ENCODE measurements around the gene UBD. TPM values are rescaled to one million over a fixed set of nuclear protein-coding genes. Genes with fewer than 3 reads are reported as not detected.

Gene UBD
- total RNA-seq, 1 experiment from 2014 or later, result 4.9 TPM

DNA sequence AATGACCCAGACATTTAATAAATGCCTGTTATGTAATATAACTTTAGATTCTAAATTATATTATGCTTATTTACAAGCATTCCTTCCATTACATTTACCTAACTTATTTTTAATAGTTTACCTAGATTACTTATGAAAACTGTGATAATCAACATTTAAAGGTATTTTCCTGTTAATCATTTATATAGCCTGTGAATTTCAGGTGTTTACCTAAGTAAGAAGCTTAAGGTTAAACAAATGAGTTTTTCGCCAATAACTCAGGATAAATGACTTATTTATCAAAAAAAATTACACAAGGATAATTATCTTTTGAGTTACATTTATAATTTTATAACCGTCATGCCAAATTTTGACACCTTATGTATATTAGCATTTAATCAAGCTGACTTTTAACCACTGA is 35.5 kb downstream of the UBD start:
- Histone ChIP-seq H3K27me3 (replicated peaks; ENCODE audit: control insufficient read depth, insufficient read depth, low read length) (no peaks in the 10 kb centered on the region), H3K36me3 (ENCODE audit: control insufficient read depth, insufficient read depth, low read length) (no peaks in the 10 kb centered on the region), H3K9me3 (peaks cover 4% of the 10 kb centered on the region; the same call in 1 of the 2 replicates), H3K4me3 (ENCODE audit: low read depth, low read length) (no peak overlapping the region), H3K4me1 (no peaks in the 10 kb centered on the region)
- intact Hi-C loops (cut with micrococcal nuclease; ENCODE audit: unreplicated experiment), result no loop called here
- no peak for TF ChIP-seq CTCF (IDR thresholded peaks at IDR 0.05; ENCODE audit: insufficient read depth in 1 of 2, low read depth in 1 of 2, low read length in 1 of 2, severe bottlenecking in 1 of 2, unreplicated experiment in 1 of 2)
- Mint-ChIP-seq H3K9me3 (ENCODE audit: unreplicated experiment) (peaks cover 10% of the 10 kb centered on the region), H3K27me3 (ENCODE audit: insufficient read depth, unreplicated experiment) (peaks cover 5% of the 10 kb centered on the region), H3K4me3 (ENCODE audit: unreplicated experiment) (no peak overlapping the region), H3K36me3 (ENCODE audit: insufficient read depth, unreplicated experiment) (no peaks in the 10 kb centered on the region), H3K4me1 (ENCODE audit: low read depth, unreplicated experiment) (no peaks in the 10 kb centered on the region), H3K27ac (ENCODE audit: unreplicated experiment) (no peak overlapping the region)
- POLR2A ChIA-PET, result no interaction called here
- DNase-seq, result no peak
- no TSS peak for BruUV-seq (replicated peaks)
- CTCF ChIA-PET, result no interaction called here

DNA sequence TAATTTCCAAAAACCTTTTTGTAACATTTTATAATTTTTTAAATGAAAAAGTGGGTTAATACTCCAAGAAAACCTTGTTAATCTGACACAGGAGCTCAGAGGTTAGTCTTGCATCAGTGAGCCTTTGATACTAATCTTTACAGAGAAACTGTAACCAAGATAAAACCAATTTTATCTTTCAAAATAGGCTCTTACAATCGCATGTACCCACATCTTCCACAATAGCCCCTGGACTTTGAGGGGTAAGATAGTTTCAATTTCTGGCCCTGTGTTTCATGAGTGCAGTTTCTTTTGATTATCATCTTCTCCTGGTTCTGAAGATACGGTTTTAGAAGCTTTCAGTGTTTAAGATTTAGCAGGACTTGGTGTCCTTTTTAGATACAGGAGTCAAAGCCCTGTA is 37.3 kb downstream of the UBD start:
- intact Hi-C loops (cut with micrococcal nuclease; ENCODE audit: unreplicated experiment), result no loop called here
- no peaks in the 10 kb centered on the region for H3K4me1 Mint-ChIP-seq (ENCODE audit: low read depth, unreplicated experiment)
- H3K4me1 ChIP-seq, result no peaks in the 10 kb centered on the region
- H3K36me3 Mint-ChIP-seq (ENCODE audit: insufficient read depth, unreplicated experiment), result no peaks in the 10 kb centered on the region
- TF ChIP-seq CTCF (IDR thresholded peaks at IDR 0.05; ENCODE audit: insufficient read depth in 1 of 2, low read depth in 1 of 2, low read length in 1 of 2, severe bottlenecking in 1 of 2, unreplicated experiment in 1 of 2), result no peak
- H3K4me3 Mint-ChIP-seq (ENCODE audit: unreplicated experiment), result no peak overlapping the region
- no peaks in the 10 kb centered on the region for H3K36me3 ChIP-seq (ENCODE audit: control insufficient read depth, insufficient read depth, low read length)
- H3K9me3 ChIP-seq, result peaks cover 4% of the 10 kb centered on the region; the same call in 1 of the 2 replicates
- no peak overlapping the region for H3K27ac Mint-ChIP-seq (ENCODE audit: unreplicated experiment)
- H3K9me3 Mint-ChIP-seq (ENCODE audit: unreplicated experiment), result peaks cover 10% of the 10 kb centered on the region
- H3K27me3 ChIP-seq (replicated peaks; ENCODE audit: control insufficient read depth, insufficient read depth, low read length), result no peaks in the 10 kb centered on the region
- no peak for DNase-seq
- ChIA-PET POLR2A (no interaction called here), CTCF (no interaction called here)
- H3K27me3 Mint-ChIP-seq (ENCODE audit: insufficient read depth, unreplicated experiment), result peaks cover 2% of the 10 kb centered on the region
- no TSS peak for BruUV-seq (replicated peaks)
- no peak overlapping the region for H3K4me3 ChIP-seq (ENCODE audit: low read depth, low read length)

- no peaks in the 10 kb centered on the region for H3K36me3 Mint-ChIP-seq (ENCODE audit: insufficient read depth, unreplicated experiment)
These were observed 38.4 kb downstream of the UBD start for GRCh38 chr6:29521006-29521680.

More at GRCh38 chr6:29521006-29521680, 38.4 kb downstream of the UBD start:
- no peak for DNase-seq
- Mint-ChIP-seq H3K4me1 (ENCODE audit: low read depth, unreplicated experiment) (no peaks in the 10 kb centered on the region), H3K27ac (ENCODE audit: unreplicated experiment) (no peak overlapping the region), H3K9me3 (ENCODE audit: unreplicated experiment) (peaks cover 10% of the 10 kb centered on the region), H3K4me3 (ENCODE audit: unreplicated experiment) (no peak overlapping the region), H3K27me3 (ENCODE audit: insufficient read depth, unreplicated experiment) (peaks cover 2% of the 10 kb centered on the region)
- Histone ChIP-seq H3K27me3 (replicated peaks; ENCODE audit: control insufficient read depth, insufficient read depth, low read length) (no peaks in the 10 kb centered on the region), H3K4me3 (ENCODE audit: low read depth, low read length) (no peak overlapping the region), H3K9me3 (peaks cover 4% of the 10 kb centered on the region; the same call in 1 of the 2 replicates), H3K4me1 (no peaks in the 10 kb centered on the region), H3K36me3 (ENCODE audit: control insufficient read depth, insufficient read depth, low read length) (no peaks in the 10 kb centered on the region)
- no TSS peak for BruUV-seq (replicated peaks)
- ChIA-PET POLR2A (no interaction called here), CTCF (no interaction called here)
- intact Hi-C loops (cut with micrococcal nuclease; ENCODE audit: unreplicated experiment), result no loop called here
- no peak for TF ChIP-seq CTCF (IDR thresholded peaks at IDR 0.05; ENCODE audit: insufficient read depth in 1 of 2, low read depth in 1 of 2, low read length in 1 of 2, severe bottlenecking in 1 of 2, unreplicated experiment in 1 of 2)
